ENCODE results near the gene ANKS1A. TPM values are rescaled to one million over a fixed set of nuclear protein-coding genes. Genes with fewer than 3 reads are reported as not detected.

The ANKS1A gene
- total and polyA plus RNA-seq, 11 donors: 11.0 to 49.5 (median 29.3) TPM

- intact Hi-C loops (cut with DNase I): no loop called here
- Histone ChIP-seq H3K9me3 (no peaks in the 10 kb centered on the region), H3K36me3 (peaks cover 0 to 9% (median 0%) of the 10 kb centered on the region in 9 donors), H3K27me3 (no peaks in the 10 kb centered on the region), H3K4me1 (peaks cover 12 to 58% (median 39%) of the 10 kb centered on the region in 12 donors), H3K27ac (peak overlapping the region in 2 of 12 donors; percentile 26 to 32), H3K4me3 (no peak overlapping the region)
- TF ChIP-seq POLR2A (IDR thresholded peaks at IDR 0.05) (no peak), CTCF (IDR thresholded peaks at IDR 0.05) (no peak)
- ATAC-seq (no peak), DNase-seq (no peak)
- 88 to 98% (median 91%) methylated on average over 4 of the region's 4 CpGs for WGBS, 4 donors
Measured at GRCh38 chr6:34920097-34920496, 31.0 kb downstream of the ANKS1A start.

GRCh38 chr6:34922177-34922663, 33.2 kb downstream of the ANKS1A start:
- intact Hi-C loops (cut with DNase I): no loop called here
- peaks cover 12 to 38% (median 27%) of the 10 kb centered on the region in 12 donors for H3K4me1 ChIP-seq
- H3K27me3 ChIP-seq: no peaks in the 10 kb centered on the region
- no peak for DNase-seq
- ATAC-seq: no peak
- no peak overlapping the region for H3K4me3 ChIP-seq
- H3K27ac ChIP-seq: no peak overlapping the region
- WGBS, 4 donors: 71 to 78% (median 75%) methylated on average over 3 of the region's 3 CpGs
- TF ChIP-seq POLR2A (IDR thresholded peaks at IDR 0.05) (no peak), CTCF (IDR thresholded peaks at IDR 0.05) (no peak)
- no peaks in the 10 kb centered on the region for H3K9me3 ChIP-seq
- H3K36me3 ChIP-seq: peaks cover 0 to 9% (median 0%) of the 10 kb centered on the region in 9 donors

- Histone ChIP-seq H3K27me3 (no peaks in the 10 kb centered on the region), H3K9me3 (no peaks in the 10 kb centered on the region), H3K36me3 (no peaks in the 10 kb centered on the region), H3K27ac (no peak overlapping the region), H3K4me1 (peaks cover 0 to 36% (median 15%) of the 10 kb centered on the region in 12 donors), H3K4me3 (no peak overlapping the region)
- ATAC-seq (no peak), DNase-seq (no peak)
- TF ChIP-seq CTCF (IDR thresholded peaks at IDR 0.05) (no peak), POLR2A (IDR thresholded peaks at IDR 0.05) (no peak)
- WGBS, 4 donors: 95 to 97% (median 96%) methylated on average over 9 of the region's 9 CpGs
- intact Hi-C loops (cut with DNase I): no loop called here
Measured at GRCh38 chr6:34924831-34925625, 36.0 kb downstream of the ANKS1A start.

- H3K27ac ChIP-seq: no peak overlapping the region
- H3K4me3 ChIP-seq: no peak overlapping the region
- DNase-seq (no peak), ATAC-seq (no peak)
- TF ChIP-seq CTCF (IDR thresholded peaks at IDR 0.05): no peak
- no peak for TF ChIP-seq POLR2A (IDR thresholded peaks at IDR 0.05)
- H3K4me1 ChIP-seq: peaks cover 0 to 25% (median 15%) of the 10 kb centered on the region in 12 donors
- no peaks in the 10 kb centered on the region for H3K36me3 ChIP-seq
- no peaks in the 10 kb centered on the region for H3K27me3 ChIP-seq
- H3K9me3 ChIP-seq: no peaks in the 10 kb centered on the region
- intact Hi-C loops (cut with DNase I): no loop called here
Measured at GRCh38 chr6:34926655-34927054, 37.6 kb downstream of the ANKS1A start.
